ENCODE results near the gene FAAH.
"Not testable (repeated sequence)": the region's sequence is repeated elsewhere in the genome, so short reads cannot be mapped to it uniquely, and the experiment has no call there.

FAAH gene

DNA sequence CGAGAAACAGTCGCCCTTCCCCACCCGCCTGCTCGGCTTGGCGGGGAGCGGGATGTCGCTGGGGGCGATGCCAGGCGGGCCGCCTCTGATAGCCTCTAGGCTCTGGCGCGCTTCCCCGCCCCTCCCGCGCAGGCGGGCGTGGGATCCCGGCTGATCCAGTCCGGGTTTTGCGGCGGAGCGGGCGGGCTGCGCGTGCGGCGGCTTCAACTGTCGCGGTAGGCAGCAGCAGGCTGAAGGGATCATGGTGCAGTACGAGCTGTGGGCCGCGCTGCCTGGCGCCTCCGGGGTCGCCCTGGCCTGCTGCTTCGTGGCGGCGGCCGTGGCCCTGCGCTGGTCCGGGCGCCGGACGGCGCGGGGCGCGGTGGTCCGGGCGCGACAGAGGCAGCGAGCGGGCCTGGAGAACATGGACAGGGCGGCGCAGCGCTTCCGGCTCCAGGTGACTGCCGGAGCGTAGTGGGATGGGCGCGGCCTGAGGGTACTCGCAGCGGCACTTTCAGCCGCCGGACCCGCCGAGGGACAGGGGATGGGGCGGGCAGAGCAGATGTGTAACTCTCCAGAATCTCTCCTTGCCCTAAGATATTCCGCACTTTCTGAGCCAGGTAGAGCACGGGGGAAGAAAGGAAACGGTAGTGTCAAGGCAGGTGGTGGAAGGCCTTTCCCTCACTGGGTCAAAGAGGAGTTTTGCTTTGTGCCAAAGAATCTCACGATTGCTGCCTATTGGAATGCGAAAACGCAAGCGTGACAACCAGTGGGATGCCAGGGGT is at the start of gene FAAH:
Gene FAAH (plus strand): TSS at position 210 of the 764 bp plus-strand sequence. CDS start 32 bp downstream, at position 242.
- no peak for FAIRE-seq

GRCh38 chr1:46344481-46344880 is 49.6 kb upstream of the FAAH start:
- no peak for FAIRE-seq

DNA sequence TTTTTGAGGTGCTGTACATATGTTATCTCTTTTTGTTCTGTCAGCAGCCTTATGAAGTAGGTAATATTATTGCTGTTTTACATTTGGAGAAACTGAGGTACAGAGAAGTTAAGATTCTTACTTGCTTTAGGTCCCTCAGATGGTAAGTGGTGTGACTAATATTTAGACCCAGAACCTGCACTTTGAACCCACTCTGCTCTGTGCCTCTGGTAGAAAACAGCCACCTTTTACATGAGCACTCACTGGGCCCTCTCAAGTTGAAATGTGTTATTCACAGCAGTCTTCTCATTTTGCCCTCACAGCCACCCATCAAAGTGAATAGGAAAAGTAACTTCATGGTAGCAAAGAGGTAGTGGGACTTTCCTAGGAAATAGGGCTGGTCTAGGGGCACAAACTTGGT is 48.8 kb upstream of the FAAH start:
- FAIRE-seq = no peak

DNA sequence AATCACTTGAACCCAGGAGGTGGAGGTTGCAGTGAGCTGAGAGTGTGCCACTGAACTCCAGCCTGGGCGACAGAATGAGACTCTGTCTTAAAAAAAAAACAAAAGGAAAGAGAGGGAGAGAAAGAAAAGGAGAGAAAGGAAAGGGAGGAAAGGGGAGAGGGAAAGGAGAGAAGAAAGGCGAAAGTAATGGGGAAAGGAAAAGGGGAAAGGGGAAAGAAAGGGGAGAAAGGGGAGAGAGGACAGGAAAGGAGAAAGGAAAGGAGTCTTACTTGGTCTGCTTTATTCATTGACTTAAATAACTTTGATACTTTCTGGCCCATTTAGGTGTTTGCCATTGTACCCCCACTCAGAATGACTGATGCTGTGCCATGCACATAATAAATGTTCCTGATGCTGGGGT is 41.8 kb upstream of the FAAH start:
- no peak for FAIRE-seq

DNA sequence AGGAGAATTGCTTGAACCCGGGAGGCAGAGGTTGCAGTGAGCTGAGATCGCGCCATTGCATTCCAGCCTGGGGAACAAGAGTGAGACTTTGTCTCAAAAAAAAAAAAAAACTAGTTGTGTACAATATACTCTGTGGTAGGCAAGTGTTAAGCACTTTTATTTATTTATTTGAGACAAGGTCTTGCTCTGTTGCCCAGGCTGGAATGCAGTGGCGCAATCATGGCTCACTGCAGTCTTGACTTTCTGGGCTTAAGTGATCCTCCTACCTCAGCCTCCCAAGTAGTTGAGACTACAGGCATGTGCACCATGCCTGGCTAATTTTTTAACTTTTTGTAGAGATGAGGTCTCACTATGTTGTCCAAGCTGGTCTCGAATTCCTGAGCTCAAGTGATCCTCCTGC is 38.2 kb upstream of the FAAH start:
- FAIRE-seq = not testable (repeated sequence)

- no peak for FAIRE-seq
Measured at GRCh38 chr1:46362158-46362557, 32.0 kb upstream of the FAAH start.

- no peak for FAIRE-seq
Measured at GRCh38 chr1:46363121-46363520, 31.0 kb upstream of the FAAH start.

- FAIRE-seq = no peak
Measured at GRCh38 chr1:46364612-46365011, 29.5 kb upstream of the FAAH start.

- not testable (repeated sequence) for FAIRE-seq
Measured at GRCh38 chr1:46365796-46366195, 28.3 kb upstream of the FAAH start.

GRCh38 chr1:46367072-46367471 is 27.0 kb upstream of the FAAH start:
- FAIRE-seq = no peak

DNA sequence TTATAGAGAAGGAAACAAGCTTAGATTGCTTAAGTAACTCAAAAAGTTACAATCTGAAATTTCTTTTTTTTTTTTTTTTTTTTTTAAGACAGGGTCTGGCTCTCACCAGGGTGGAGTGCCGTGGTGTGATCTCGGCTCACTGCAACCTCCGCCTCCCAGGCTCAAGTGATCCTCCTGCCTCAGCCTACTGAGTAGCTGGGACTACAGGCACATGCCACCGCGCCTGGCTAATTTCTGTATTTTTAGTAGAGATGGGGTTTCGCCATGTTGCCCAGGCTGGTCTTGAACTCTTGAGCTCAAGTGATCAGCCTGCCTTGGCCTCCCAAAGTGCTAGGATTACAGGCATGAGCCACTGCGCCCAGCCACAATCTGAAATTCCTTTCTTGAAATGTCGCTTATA is 26.4 kb upstream of the FAAH start:
- not testable (repeated sequence) for FAIRE-seq

- FAIRE-seq = no peak
Measured at GRCh38 chr1:46368791-46369190, 25.3 kb upstream of the FAAH start.

DNA sequence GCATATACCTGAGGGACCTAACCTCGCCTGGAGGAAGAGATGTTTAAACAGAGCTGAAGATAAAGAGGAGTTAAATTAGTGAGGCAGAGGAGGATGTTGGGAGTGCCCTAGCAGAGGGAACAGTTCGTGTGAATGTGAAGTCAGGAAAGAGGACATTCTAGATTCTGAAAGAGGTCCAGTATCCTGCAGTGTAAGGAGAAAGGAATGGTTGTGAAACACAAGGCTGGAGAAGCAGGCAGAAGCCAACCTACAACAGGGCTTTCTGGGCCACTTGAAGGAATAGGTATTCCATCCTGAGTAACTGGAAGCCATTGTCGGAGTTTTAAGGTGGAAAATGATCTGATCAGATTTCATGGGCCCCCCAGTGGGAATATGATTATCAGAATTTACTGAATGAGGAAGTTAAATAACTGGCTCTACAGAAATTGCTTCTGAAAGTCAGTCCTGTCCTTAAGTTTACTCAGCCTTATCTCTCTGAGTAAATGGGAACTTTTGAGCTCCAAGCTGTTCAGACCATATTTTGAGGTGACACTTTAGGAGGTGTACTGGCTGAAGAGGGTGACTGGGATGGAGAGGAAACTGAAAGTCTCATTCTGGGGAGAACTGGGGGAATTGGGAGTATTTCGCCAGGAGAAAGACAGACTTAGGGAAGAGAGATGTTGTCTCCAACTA is 24.4 kb upstream of the FAAH start:
- no peak for FAIRE-seq

GRCh38 chr1:46370214-46370633 is 23.9 kb upstream of the FAAH start:
- no peak for FAIRE-seq

DNA sequence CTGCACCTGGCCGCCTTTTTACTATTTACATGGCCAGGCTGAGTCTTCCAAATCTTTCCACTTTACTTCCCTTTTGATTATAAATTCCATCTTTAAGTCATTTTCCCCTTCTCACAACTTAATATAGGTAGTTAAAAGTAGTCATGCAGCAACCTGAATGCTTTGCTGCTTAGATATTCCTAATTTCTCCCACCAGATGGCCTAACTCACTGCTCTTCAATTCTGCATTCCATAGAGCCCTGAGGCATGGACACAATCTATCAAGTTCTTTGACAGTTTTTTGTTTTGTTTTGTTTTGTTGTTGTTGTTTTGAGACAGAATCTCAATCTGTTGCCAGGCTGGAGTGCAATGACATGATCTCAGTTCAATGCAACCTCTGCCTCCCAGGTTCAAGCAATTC is 21.7 kb upstream of the FAAH start:
- no peak for FAIRE-seq

DNA sequence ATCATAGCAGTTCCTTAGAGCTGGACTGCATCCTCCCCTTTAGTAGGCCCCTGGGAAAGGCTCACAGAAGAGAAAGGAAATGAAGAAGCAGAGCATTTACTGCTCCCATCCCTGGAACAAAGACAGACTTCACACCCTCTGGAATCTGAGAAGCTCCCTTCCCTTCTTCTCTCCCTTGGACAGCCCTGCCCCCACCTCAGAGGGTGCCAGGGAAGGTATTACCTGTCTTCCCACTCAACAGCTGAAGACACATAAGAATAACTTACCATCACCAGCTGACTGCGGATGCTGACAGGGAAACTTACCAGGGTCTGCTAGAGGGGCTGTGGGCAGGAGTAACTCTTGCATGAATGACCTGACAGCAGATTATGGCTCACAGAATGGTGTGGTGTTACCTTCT is 14.1 kb upstream of the FAAH start:
- FAIRE-seq = no peak

- no peak for FAIRE-seq
Measured at GRCh38 chr1:46380508-46380907, 13.6 kb upstream of the FAAH start.

DNA sequence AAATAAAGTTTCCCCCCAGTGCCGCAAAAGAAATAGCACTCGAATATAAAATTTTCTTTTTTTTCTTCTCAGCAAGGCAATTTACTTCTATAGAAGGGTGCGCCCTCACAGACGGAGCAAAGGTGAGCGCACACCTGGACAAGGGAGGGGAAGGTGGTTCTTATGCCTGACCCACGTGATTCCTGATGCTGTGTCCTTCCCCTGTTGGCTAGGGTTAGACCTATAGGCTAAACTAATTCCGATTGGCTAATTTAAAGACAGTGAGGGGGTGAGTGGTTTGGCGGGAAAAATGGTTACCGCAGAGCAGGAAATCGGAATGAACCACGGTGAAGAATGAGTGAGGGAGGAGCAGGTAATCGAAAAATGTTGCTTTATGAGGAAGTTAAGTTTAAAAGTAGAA is 607 bp upstream of the FAAH start:
- no peak for FAIRE-seq

- FAIRE-seq = no peak
Measured at GRCh38 chr1:46394872-46395465, 852 bp downstream of the FAAH start.

GRCh38 chr1:46396441-46397398 is 2.6 kb downstream of the FAAH start:
- no peak for FAIRE-seq

DNA sequence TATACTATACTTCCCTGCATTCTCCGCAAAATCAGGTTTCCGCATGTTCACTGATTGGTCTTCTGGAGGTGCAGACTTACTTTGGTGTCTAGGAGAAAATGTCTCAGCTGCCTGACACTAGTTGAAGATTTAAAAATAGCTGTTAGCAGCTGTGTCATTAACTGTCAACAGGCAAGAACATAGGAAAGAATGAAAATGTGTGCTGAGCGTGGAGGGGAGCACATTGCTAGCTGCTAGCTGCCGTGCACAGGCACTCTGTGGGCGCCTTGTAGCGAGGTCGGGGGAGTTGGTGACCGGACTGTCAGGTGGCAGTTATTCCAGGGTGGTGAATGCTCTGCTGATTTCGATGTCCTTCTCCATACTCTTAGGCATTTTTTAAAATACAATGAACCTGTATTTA is 5.2 kb downstream of the FAAH start:
- no peak for FAIRE-seq

DNA sequence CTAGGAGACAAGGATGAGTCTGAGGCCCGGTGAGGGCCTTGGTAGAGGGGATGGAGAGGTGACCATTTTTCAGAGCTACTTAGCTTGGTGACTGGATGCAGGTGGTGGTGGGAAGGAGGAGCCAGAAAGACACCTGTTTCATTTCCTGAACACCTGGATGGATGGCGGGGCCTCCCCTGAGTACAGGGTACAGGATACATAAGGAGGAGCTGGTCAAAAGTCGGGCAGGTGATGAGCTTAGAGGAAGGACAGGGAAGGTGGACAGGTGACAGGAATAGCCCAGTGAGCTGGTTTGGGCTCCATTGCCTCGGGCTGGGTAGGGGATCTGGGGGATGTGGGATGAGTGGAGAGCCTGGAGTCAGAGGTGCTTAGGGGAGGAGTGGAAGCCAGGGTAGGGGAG is 6.3 kb downstream of the FAAH start:
- FAIRE-seq = no peak

All from A204.1 (cell line).